GM12874 (cell line): ENCODE data around the gene SLC9A8.

Experiments used
- CTCF ChIP-seq: IDR thresholded peaks from 2 replicates; pipeline ENCODE4 v1.5.1; 2011; ENCODE audit warnings: low read depth, mild to moderate bottlenecking, control low read depth, low read length, moderate library complexity; ENCODE audit not compliant: insufficient read depth

The SLC9A8 gene

GRCh38 chr20:49769048-49769581, 43.5 kb upstream of the SLC9A8 start:
- TF ChIP-seq CTCF: no peak

DNA sequence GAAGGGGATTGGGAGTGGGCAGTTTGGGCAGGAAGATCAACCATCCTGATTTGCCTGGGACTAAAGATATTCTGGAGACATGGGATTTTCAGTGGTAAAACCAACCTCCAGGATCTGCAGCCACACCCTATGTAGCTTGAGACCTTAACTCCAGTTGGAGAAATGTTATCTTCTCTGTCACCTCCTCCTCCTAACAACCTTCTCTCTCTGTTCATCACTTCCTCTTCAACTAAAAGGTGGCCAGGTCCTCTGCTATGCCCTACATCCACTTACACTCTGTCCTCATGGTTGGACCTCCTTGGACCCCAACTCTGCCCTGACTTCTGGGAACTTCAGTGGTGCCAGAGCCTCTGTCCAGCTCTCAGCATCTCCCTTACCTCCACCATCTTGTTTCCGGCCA, 42.0 kb upstream of the SLC9A8 start:
- TF ChIP-seq CTCF: no peak

DNA sequence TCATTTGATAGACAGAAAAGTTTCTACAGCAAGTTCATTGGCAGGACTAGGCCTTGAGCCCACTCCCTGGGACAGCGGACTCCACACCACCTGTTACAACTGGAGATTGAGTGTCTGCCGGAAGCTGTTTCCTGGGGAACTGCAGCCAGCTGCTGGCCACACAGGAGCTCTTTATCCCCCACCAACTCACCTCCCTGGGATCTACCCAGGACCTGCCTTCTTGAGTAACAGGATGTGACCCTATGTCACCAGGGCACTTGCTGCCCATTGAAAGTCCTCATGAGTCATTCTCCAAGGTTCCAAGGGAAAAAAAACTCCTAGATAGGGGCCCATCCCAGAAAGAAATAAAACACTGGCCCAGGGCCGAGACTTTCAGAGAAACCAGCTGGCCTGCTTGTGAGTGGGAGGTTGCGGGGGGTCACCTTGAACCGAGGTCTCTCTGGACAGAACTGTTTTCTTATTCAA, 37.4 kb upstream of the SLC9A8 start:
- no peak for TF ChIP-seq CTCF

- no peak for TF ChIP-seq CTCF
Observed at GRCh38 chr20:49779972-49780371, 32.7 kb upstream of the SLC9A8 start.

GRCh38 chr20:49781676-49782075, 31.0 kb upstream of the SLC9A8 start:
- TF ChIP-seq CTCF: no peak

- no peak for TF ChIP-seq CTCF
Observed at GRCh38 chr20:49784291-49784690, 28.3 kb upstream of the SLC9A8 start.

DNA sequence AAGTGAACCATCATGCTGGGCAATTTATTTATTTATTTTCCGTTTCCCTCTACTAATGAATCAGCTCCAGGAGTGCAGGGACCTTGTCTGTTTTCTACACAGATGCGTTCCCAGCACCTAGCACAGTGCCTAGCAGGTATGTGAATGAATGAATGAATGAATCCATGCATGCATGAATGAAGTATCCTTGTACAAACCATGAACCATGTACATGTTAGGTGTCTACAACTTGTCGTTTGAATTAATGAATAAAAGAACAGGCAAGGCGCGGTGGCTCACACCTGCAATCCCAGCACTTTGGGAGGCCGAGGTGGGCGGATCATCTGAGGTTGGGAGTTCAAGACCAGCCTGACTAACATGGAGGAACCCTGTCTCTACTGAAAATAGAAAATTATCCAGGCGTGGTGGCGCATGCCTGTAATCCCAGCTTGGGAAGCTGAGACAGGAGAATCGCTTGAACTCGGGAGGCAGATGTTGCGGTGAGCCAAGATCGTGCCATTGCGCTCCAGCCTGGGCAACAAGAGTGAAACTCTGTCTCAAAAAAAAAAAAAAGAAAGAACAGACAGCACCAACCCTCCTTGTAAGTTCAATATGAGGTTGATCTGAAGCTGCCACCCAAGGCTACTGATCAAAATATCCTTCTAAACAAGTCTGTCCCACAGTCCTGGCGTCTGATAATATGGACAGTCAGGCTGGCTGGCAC, 27.3 kb upstream of the SLC9A8 start:
- TF ChIP-seq CTCF: no peak
